Epithelial cell of esophagus (primary cell): ENCODE data around the gene PLVAP.

ENCODE experiments used
- DNase-seq: peaks from one replicate; pipeline ENCODE4 v3.0.0; 2010; ENCODE audit warnings: low read depth
- H3K4me3 ChIP-seq: 2 replicates; pipeline ENCODE4 v1.5.1; 2011; ENCODE audit warnings: mild to moderate bottlenecking, low read length, control low read depth
- TF ChIP-seq, protein P1 (sequence below): IDR thresholded peaks from 2 replicates; pipeline ENCODE4 v1.5.1; 2011; ENCODE audit warnings: low read depth, mild to moderate bottlenecking, low read length, control low read depth, inconsistent platforms; ENCODE audit not compliant: insufficient read depth; ENCODE audit errors: missing control alignments

Gene PLVAP

DNA sequence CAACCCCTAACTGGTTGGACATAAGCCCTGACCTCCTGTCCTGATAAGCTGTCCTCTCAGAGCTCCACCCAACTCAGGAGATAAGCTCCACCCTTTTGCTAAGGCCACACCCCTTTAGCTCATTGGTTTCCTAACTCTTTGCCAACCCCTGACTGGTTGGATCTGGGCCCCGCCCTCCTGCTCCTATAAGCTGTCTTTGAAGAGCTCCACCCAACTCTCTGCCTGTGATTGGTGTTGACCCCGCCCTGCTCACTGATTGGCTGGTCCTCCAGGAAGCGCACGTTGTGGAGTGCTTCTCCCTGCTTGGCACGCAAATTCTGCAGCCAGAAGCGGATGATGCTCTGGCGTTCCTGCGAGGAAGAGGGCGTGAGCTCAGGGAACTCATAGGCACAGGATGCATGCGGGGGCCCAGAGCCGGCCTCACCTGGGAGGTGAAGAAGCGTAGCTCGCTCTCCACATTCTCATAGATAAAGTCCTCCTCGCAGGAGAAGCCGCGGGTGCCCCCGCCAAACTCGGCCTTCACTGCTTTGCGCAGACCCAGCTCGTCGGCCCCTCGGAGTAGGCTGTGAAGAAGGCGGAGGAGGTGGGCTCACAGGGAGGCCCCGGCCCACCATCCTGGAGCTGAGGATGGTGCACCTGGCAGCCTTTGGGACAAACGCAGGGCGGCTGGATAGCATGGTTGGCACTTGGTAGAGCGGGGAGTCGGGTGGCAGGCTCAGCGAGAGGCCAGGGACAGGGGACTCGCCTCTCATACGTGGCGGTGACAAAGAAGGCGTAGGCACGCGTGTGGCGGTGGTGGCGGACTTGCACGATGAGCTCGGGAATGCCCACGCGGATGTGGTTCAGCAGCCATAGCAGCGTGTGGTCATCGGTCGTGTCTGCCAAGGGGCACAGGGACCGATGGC, 44.2 kb downstream of the PLVAP start:
- peak; percentile 66 for DNase-seq
- H3K4me3 ChIP-seq: no peak overlapping the region
- TF ChIP-seq, protein P1, sequence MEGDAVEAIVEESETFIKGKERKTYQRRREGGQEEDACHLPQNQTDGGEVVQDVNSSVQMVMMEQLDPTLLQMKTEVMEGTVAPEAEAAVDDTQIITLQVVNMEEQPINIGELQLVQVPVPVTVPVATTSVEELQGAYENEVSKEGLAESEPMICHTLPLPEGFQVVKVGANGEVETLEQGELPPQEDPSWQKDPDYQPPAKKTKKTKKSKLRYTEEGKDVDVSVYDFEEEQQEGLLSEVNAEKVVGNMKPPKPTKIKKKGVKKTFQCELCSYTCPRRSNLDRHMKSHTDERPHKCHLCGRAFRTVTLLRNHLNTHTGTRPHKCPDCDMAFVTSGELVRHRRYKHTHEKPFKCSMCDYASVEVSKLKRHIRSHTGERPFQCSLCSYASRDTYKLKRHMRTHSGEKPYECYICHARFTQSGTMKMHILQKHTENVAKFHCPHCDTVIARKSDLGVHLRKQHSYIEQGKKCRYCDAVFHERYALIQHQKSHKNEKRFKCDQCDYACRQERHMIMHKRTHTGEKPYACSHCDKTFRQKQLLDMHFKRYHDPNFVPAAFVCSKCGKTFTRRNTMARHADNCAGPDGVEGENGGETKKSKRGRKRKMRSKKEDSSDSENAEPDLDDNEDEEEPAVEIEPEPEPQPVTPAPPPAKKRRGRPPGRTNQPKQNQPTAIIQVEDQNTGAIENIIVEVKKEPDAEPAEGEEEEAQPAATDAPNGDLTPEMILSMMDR: no peak

DNA sequence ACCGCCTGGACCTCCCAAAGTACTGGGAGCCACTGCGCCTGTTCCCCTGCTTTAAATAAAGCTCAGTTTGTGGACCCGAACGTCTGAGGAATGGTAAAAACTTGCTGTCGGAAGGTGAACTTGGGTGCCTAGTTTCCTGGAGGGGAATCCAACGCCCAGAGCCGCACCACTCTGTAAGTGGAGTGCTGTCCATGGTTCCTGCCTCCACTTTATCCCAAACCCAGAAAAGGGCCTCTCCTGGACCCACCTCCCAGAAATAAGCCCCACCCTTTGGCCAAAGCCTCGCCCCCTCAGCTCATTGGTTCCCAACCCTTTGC, 44.8 kb downstream of the PLVAP start:
- DNase-seq: no peak
- TF ChIP-seq, protein P1: no peak
- no peak overlapping the region for H3K4me3 ChIP-seq

DNA sequence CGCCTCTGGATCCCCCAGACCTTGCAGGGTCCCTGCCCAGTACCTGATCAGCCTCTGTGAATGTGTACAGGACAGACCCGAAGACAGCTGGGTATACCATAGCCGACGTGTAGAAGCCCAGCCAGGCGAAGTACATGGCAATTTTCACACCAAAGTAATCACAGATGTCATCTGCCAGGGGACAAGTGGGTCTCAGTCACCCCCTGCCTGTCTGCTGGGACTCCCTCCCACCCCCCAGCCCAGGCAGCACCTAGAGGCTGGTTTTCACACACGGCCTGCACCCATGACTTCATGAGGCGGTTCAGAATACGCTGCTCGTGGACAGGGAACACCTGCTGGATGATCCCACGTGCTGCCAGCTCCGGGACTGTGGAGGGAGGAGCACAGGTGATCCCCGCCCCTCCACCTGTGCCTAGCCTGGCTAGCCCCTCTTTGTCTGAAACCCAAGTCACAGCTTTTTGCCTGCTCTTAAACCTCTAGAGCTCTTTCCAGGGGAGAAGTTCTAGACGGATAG, 46.0 kb downstream of the PLVAP start:
- no peak for DNase-seq
- TF ChIP-seq, protein P1: no peak
- H3K4me3 ChIP-seq: no peak overlapping the region

DNA sequence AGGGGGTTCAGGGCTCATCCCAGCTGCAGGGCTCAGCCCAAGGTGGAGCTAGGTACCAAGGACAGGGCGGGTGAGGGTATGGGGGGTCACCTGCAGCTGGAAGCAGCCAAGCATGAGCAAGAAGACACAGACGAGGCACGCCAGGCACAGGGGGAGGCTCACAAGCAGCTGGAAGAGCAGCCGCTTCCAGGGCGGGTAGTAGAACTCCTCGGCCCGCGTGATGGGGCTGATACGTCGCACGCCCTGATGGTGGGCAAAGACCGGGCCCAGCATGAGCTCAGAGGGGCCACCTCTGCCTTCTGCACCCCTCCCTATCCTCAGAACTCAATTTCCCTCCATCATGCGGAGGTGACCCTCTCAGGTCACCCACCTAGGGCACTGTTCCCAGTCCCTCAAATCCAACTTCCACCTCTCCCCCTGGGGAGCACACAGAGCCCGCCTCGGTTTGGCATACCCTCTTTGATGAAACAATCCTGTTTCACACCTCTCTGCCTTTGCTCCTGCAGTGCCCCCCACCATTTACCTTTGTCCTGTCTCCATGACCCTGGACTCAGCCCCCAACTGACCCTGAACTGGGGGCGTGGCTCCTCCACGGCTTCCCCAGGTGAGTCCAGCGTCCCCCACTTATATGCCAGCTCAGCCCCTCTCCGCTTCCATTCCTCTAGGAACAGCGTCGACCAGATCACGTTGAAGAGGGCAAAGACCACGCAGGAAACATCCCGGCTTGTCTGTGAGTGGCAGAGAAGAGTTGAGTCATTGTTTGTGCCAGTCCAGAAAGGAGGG, 46.7 kb downstream of the PLVAP start:
- H3K4me3 ChIP-seq: no peak overlapping the region
- TF ChIP-seq, protein P1: no peak
- DNase-seq: no peak

DNA sequence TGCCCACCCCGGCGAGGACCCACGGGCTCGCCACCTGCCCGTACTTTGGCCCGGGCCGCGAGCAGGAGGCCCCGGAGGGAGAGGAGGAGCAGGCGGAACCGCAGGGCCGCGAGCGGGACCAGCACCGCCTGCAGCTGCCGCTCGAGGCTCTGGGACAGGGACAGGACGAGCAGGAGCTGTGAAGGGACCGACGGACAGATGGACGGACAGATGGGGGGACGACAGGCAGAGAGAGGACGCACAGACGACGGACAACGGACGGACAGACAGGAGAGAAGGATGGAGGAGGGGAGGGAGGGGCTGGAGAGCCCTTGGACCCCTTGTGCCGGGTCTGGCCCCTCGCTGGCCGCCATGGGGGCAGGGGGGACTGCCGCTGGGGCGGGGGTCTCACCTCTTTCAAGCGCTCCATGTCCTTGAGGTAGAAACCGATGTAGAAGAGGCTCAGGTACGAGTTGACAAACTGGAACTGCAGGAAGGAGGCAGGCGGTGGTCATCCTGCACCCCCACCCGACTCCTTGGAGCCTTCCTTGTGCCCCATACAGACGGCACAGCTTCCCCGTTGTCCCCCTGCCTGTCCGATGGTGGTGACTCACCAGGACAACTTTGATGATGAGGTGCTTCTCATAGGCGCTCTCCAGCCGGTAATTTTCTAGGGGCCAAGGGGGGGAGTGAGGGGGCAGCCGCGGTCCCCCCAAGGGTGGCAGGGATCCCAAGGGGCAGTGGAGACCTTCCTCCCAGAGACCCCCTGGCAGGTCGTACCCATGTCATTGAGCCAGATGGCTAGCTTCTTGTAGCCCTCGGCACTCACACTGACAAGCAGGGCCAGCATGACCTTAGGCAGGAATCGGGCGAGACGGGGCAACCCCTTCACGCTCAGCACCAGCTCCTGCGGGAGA, 47.5 kb downstream of the PLVAP start:
- TF ChIP-seq, protein P1: no peak
- no peak for DNase-seq
- no peak overlapping the region for H3K4me3 ChIP-seq

DNA sequence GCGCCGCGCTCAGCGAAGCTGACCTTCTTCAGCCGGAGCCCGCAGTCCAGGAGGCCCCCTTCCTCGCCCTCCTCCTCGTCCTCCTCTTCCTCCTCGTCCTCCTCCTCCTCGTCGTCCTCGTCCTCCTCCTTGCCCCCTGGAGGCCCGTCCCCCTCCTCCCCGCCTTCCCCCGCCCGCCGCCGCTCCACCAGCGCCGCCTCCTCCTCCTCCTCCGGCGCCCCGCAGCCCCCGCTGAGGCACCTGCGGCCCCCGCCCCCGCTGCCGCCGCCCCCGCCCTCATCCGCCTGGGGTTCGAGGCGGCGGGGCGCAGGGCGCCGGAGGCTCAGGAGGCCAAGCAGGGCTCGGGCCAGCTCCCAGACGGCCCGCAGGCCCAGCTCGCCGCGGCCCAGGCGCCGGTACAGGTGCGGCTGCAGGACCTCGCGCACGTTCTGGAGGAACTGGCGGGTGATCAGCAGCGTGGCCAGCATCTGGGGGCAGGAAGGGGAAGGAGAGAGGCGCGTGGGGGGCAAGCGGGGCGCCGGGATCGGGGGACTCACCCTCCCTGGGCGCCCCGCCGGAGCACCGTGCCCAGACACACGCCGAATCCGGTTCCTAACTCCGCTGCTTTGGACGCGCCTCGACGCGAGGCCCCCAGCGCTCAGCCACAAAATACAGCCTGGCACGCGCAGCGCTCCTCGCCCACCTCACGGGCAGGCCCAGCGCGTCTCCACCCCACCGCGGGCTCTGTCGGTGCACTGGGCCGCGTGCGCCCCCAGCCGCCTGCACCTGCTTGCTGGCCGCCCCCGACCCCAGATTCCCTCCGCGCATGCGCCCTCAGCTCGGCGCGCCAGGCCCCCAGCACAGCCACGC, 48.4 kb downstream of the PLVAP start:
- TF ChIP-seq, protein P1: no peak
- no peak for DNase-seq
- peak overlapping the region; percentile 39 for H3K4me3 ChIP-seq
